GM12874 (cell line): Measurements from ENCODE around the gene EN2.

Experiments
- CTCF ChIP-seq: IDR thresholded peaks from 2 replicates; pipeline ENCODE4 v1.5.1; 2011; ENCODE audit warnings: low read depth, mild to moderate bottlenecking, control low read depth, low read length, moderate library complexity; ENCODE audit not compliant: insufficient read depth

The EN2 gene

DNA sequence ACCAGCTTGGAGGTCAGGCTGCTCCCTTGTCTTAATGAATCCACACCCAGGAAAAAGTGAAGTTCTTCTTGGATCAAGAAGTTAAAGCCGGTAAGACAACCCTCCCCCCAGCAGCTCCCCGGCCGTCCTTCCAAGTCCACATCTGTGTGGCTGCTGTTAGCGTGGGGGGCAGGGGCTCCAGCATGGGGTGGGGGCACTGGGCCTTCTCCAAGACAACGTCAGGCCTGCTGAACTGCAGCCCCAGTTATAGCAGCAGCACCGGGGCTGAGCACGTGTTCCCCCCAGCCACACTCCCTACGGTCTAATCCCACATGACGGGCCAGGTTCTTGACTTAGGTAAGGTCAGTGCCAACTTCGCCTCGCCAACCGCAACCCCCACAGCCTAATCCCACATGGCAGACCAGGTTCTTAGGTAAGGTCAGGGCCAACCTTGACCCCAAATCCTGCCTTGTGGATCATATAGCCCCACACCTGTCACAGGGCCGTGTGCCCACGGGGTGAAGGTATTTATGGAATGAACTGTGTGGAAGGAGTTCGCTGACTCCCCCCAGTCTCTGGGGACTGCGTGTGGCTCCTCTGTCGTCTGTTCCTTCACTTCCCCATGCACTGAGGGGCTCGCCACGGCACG lies 30.4 kb upstream of the EN2 start:
- TF ChIP-seq CTCF: no peak

GRCh38 chr7:155428171-155428834 lies 29.6 kb upstream of the EN2 start:
- TF ChIP-seq CTCF: no peak

- TF ChIP-seq CTCF: no peak
Measured at GRCh38 chr7:155429651-155430050, 28.3 kb upstream of the EN2 start.

- TF ChIP-seq CTCF: no peak
Measured at GRCh38 chr7:155430606-155431005, 27.3 kb upstream of the EN2 start.

- no peak for TF ChIP-seq CTCF
Measured at GRCh38 chr7:155431231-155431630, 26.7 kb upstream of the EN2 start.

DNA sequence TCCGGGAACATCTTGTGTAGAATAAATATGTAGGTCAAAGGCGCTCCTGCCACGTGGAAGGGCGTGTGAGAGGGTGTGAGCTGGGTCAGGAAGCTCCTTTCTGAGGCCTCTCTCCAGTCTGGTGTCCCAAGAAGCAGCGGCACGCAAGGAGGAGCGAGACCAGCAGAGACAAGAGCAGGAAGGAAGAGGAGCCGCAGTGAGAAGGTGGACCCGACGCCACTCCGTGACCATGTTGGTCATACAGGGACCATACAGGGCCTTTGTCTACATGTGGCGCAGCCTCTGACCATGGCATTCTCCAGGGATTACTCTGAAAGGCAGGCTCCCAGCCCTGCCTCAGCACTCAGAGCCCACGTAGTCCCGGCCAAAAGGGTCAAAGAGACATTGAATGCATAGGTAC lies 26.2 kb upstream of the EN2 start:
- TF ChIP-seq CTCF: no peak

GRCh38 chr7:155435110-155435509 lies 22.8 kb upstream of the EN2 start:
- no peak for TF ChIP-seq CTCF
